ENCODE data around the gene MLX.

GRCh38 chr17:42547001-42547461 is 19.9 kb upstream of the MLX start:
- TF ChIP-seq GATA2 (IDR thresholded peaks at IDR 0.05; ENCODE audit: low read depth, low read length) (no peak), GATA3 (IDR thresholded peaks at IDR 0.05; ENCODE audit: low read depth, low read length) (no peak)
